IPS-20b (cell line): ENCODE data around the gene KCMF1.
A peak's percentile ranks its signal among the peaks of the same experiment; 100 is the strongest.

Experiments used
- H3K27ac ChIP-seq: one replicate; pipeline ENCODE4 v1.5.1; 2013; ENCODE audit warnings: low read length
- H3K27me3 ChIP-seq: 2 replicates; pipeline ENCODE4 v1.6.1; 2013; ENCODE audit warnings: mild to moderate bottlenecking, low read length, inconsistent platforms; ENCODE audit not compliant: insufficient read depth
- H3K36me3 ChIP-seq: 2 replicates; pipeline ENCODE4 v1.6.1; 2013; ENCODE audit warnings: low read depth, mild to moderate bottlenecking, inconsistent platforms, low read length, moderate library complexity; ENCODE audit not compliant: insufficient read depth
- H3K4me1 ChIP-seq: 2 replicates; pipeline ENCODE4 v1.6.1; 2013; ENCODE audit warnings: mild to moderate bottlenecking, control low read depth, inconsistent platforms, low read length, moderate library complexity; ENCODE audit not compliant: insufficient read depth
- H3K4me3 ChIP-seq: 2 replicates; pipeline ENCODE4 v1.5.1; 2013; ENCODE audit warnings: mild to moderate bottlenecking, low read length, inconsistent platforms
- H3K9ac ChIP-seq: 2 replicates; pipeline ENCODE4 v1.6.1; 2013; ENCODE audit warnings: low read depth, mild to moderate bottlenecking, inconsistent platforms, low read length, moderate library complexity
- H3K9me3 ChIP-seq: 2 replicates; pipeline ENCODE4 v1.6.1; 2013; ENCODE audit warnings: mild to moderate bottlenecking, low read depth, low read length, inconsistent platforms; ENCODE audit not compliant: insufficient read depth

KCMF1 gene

DNA sequence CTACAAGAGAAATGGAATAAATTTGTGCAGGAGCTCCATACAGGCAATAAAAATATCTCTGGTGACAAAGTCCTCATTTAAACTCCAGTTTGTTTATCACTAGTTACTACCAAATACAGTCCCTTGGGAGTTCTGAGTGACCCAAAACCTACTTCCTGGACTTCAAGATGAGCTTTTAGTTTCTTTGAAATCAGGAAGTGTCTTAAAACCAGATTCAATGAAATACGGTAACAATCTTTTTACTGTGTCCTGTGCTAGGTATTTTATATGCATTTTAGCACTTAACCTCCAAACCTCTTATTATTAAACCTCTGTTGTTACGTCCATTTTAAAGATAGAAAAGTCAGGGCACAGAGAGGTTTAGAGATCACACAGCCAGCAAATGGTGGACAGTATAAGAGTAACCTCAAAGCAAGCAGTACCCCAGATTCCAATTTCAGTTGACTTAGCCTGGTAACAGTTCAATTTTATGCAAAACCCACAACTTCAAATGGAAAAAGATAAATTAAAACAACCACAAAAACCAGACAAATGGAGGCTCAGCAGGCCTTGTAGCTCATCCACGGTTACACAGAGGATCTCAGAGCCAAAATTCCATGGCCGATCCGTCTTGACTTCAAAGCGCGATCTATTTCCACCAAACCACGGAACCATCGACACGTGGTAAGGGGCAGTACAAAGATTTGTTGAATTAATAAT lies 1.3 kb upstream of the KCMF1 start:
- H3K4me3 ChIP-seq = peak overlapping the region; percentile 97
- peaks cover 16% of the 10 kb centered on the region; the same call in 1 of the 2 replicates for H3K4me1 ChIP-seq
- H3K27ac ChIP-seq = peak overlapping the region; percentile 82
- no peaks in the 10 kb centered on the region for H3K27me3 ChIP-seq
- H3K9ac ChIP-seq = peak overlapping the region; percentile 97
- H3K36me3 ChIP-seq = peaks cover 32% of the 10 kb centered on the region
- no peaks in the 10 kb centered on the region for H3K9me3 ChIP-seq

DNA sequence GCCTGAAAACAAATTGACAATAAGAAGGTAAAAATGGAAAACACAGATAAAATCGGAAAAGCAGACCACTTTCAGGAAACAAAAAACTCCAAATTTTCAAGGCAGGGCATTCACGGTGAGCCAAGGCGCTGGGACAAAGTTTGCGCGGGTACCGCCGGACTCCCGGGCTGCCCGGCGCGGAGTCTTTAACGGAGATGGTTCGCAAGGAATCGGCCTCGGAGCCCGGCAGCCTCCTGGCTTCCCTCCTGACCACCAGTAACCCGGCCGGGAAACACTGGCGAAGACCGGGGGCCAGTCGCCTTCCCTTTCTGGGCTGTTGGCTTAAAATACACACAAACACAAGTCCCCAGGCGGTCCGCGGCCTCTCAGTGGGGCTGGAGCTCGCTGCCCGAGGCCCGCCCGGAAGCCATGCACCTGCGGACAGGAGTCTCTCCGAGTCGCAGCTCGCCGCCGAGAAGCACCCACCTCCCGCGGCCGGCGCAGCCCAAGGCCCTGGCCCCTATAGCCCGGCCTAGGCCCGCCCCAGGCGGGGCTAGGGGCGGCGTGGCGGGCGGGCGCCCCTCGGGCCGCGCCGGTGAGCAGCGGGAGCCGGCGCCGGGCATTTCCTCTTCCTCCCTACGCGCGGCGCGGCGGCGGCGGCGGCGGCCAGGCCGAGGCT lies 622 bp upstream of the KCMF1 start:
- Histone ChIP-seq H3K9me3 (no peaks in the 10 kb centered on the region), H3K4me3 (peak overlapping the region; percentile 97), H3K36me3 (peaks cover 25% of the 10 kb centered on the region), H3K9ac (peak overlapping the region; percentile 97), H3K4me1 (peaks cover 18% of the 10 kb centered on the region; the same call in 1 of the 2 replicates), H3K27me3 (no peaks in the 10 kb centered on the region), H3K27ac (peak overlapping the region; percentile 82)

DNA sequence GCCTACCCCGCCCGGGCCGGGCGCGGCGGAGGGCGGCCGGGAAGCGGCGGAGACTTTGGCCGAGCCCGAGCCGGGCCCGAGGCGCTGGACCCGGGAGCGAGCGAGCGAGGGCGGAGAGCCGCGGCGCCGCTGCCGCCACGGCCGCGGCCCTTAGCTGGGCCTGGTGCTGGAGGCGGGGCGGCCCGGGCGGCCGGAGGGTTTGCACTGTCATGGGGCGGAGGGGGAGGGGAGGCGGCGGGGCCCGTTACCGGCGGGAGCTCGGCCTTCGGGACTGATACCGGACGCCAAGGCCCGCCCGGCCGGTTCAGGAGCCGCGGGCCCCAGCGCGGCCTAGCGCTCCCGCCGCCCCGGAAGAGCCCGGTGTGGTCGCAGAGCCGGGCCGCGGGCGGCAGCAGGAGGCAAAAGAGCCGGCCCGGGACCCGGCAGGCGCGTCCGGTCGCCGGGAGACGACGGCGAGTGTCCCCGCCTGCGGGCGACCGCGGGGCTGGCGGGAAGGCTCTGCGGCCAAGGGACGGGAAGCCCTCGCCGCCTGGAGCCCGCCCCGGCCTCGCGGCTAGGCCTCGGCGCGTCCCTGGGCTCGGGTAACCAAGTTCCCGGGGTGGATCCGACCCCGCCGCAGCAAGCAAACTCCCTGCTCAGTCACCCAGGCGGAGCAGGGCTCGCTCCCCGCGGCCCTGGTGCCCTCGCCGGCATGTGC lies 697 bp downstream of the KCMF1 start:
- Histone ChIP-seq H3K27me3 (no peaks in the 10 kb centered on the region), H3K36me3 (peaks cover 14% of the 10 kb centered on the region), H3K9me3 (no peaks in the 10 kb centered on the region), H3K27ac (peak overlapping the region; percentile 21), H3K4me3 (peak overlapping the region; percentile 89), H3K4me1 (peaks cover 21% of the 10 kb centered on the region; the same call in 1 of the 2 replicates), H3K9ac (peak overlapping the region; percentile 92)

DNA sequence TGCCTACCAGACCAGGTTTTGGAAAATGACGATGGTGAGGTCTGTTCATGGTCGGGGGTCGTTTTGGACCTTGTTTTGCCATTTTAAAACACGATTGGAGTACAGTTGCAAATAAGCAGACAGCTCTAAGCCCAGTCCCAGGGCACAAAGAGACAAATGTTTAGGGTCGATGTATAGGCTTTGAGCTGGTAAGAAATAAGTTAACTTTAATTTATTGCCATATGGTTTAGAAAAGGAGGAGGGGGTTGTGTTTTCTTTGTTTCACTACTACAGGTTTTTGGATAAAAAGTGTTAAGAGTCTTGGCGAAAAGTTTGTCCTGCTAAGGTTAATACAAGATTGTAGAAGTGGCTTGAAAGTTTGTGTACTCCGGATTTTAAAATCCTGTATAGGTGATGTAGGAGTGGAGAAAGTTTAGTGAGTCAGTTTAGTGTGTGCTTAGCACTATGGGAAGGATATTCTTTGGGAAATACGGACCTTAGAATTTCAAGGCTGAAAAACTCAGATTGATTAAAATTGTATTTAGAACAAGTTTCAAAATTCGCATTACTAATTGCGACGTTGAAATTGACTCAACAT lies 1.3 kb downstream of the KCMF1 start:
- H3K36me3 ChIP-seq = 0 out of 2 replicates have a peak, but pooled peaks cover 9% of the 10 kb centered on the region
- H3K27ac ChIP-seq = peak overlapping the region; percentile 21
- H3K27me3 ChIP-seq = no peaks in the 10 kb centered on the region
- H3K9me3 ChIP-seq = no peaks in the 10 kb centered on the region
- H3K4me1 ChIP-seq = peaks cover 27% of the 10 kb centered on the region; the same call in 1 of the 2 replicates
- H3K4me3 ChIP-seq = peak overlapping the region; percentile 89
- peak overlapping the region; percentile 92 for H3K9ac ChIP-seq

DNA sequence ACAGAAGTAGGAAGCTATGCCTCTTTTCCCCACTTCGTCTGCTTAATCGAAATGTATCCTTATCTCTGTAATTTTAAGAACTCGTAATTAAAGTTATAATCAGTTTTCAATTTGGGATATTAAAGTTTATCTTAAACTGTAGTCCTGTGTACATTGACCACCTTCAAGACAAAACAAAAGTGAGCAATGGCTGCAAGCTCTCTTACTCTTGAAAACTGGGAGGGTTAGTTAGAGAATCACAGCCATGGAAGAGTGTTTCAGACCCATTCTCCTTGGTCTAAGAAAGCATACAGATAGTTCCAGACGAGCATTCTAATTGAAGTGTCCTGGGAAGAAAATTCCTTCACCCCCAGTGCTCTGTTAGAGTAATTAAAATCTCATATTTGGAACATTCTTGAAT lies 2.0 kb downstream of the KCMF1 start:
- Histone ChIP-seq H3K4me1 (peaks cover 31% of the 10 kb centered on the region; the same call in 1 of the 2 replicates), H3K27me3 (no peaks in the 10 kb centered on the region), H3K9me3 (no peaks in the 10 kb centered on the region), H3K4me3 (peak overlapping the region; percentile 89), H3K9ac (peak overlapping the region; percentile 92), H3K27ac (no peak overlapping the region), H3K36me3 (0 out of 2 replicates have a peak, but pooled peaks cover 3% of the 10 kb centered on the region)

DNA sequence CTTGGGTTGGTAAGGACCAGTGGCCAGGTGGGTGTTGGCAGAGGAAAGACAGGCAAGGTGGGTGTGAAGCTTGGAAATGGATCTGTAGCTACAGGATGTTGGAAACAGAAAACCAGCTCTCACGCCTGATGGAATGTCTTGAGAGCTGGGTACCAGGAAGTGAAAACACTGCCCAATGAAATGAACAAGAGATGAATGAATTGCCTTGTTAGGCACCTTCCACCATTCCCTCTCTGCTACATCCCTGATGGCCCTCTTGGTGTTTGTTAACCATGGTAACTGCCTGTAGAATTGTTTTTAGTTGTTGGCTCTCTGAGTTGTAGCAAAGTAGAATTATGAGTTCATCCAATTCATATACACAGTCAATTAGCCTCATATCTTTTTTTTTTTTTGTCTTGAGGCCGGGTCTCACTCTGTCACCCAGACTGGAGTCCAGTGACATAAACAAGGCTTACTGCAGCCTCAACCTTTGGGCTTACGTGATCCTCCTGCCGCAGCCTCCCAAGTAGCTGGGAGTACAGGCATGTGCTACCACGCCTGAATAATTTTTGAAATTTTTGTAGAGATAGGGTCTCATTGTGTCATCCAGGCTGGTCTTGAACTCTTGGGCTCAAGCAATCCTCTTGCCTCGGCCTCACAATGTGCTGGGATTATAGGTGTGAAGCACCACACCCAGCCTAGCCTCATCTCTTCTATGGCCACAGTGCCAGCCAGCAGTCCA lies 9.5 kb downstream of the KCMF1 start:
- no peak overlapping the region for H3K4me3 ChIP-seq
- no peak overlapping the region for H3K9ac ChIP-seq
- no peak overlapping the region for H3K27ac ChIP-seq
- H3K9me3 ChIP-seq = no peaks in the 10 kb centered on the region
- H3K4me1 ChIP-seq = peaks cover 18% of the 10 kb centered on the region
- no peaks in the 10 kb centered on the region for H3K27me3 ChIP-seq
- H3K36me3 ChIP-seq = no peaks in the 10 kb centered on the region

DNA sequence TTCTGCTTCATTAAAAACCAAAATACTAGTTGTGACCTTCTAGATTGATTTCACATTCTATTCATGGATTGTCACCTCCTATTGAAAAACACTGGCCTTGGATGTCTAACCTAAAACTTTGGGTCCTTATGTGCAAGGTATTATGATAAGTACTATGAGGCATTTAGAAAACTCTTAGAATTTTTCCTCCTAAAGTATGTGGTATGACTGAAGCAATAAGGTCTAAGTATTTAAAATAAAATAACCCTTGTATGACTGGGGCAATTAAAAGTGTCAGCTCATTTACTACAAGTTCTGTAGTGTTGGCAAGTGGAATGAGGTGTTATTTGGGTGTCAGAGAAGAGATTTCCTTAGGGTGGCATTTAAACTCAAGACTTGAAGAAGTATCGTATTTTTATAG lies 15.1 kb downstream of the KCMF1 start:
- Histone ChIP-seq H3K27ac (no peak overlapping the region), H3K4me3 (no peak overlapping the region), H3K36me3 (no peaks in the 10 kb centered on the region), H3K9ac (no peak overlapping the region), H3K9me3 (no peaks in the 10 kb centered on the region), H3K27me3 (no peaks in the 10 kb centered on the region), H3K4me1 (peaks cover 11% of the 10 kb centered on the region)

DNA sequence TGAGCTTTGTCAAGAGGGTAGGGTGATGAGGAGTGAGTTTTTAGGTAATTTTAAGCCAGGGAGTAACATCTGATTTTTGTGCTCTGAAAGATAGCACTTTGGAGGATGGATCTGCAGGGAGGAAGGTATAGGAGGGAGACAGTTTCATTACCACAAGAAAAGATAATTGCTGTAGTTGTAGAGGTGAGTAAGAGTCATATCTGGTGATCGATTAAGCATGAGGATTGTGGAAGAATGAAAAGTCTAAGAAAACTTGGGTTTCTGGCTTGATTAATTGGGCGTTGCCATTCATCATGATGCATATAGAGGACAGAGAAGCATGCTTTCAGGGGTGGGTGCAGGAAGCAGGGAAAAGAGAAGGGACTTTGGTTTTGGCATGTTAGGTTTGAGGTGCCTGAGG lies 18.5 kb downstream of the KCMF1 start:
- Histone ChIP-seq H3K9me3 (no peaks in the 10 kb centered on the region), H3K27ac (no peak overlapping the region)

DNA sequence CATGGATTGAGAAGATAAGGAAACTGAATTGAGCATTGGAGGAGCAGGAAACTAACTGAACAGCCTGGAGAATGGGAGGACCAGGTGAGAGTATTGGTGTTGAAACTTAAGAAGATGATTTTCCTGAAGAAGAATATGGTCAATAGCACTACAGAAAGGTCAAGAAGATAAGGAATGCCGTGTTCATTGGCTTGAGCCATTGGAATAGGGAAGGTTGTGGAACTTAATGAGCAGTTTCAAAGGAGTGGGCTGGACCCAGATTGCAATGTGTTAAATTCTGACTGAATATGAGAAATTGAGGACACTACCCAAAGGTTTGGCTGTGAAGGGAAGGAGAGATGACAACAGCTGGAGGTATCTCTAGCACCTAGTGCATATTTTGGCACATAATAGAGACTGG lies 19.0 kb downstream of the KCMF1 start:
- Histone ChIP-seq H3K36me3 (peaks cover 7% of the 10 kb centered on the region; the same call in 1 of the 2 replicates), H3K27me3 (no peaks in the 10 kb centered on the region), H3K9me3 (no peaks in the 10 kb centered on the region), H3K27ac (no peak overlapping the region), H3K9ac (no peak overlapping the region), H3K4me3 (no peak overlapping the region), H3K4me1 (peaks cover 8% of the 10 kb centered on the region)

More for the DNA sequence above, 18.5 kb downstream of the KCMF1 start:
- Histone ChIP-seq H3K4me3 (no peak overlapping the region), H3K4me1 (peaks cover 11% of the 10 kb centered on the region), H3K9ac (no peak overlapping the region), H3K36me3 (peaks cover 7% of the 10 kb centered on the region; the same call in 1 of the 2 replicates), H3K27me3 (no peaks in the 10 kb centered on the region)

DNA sequence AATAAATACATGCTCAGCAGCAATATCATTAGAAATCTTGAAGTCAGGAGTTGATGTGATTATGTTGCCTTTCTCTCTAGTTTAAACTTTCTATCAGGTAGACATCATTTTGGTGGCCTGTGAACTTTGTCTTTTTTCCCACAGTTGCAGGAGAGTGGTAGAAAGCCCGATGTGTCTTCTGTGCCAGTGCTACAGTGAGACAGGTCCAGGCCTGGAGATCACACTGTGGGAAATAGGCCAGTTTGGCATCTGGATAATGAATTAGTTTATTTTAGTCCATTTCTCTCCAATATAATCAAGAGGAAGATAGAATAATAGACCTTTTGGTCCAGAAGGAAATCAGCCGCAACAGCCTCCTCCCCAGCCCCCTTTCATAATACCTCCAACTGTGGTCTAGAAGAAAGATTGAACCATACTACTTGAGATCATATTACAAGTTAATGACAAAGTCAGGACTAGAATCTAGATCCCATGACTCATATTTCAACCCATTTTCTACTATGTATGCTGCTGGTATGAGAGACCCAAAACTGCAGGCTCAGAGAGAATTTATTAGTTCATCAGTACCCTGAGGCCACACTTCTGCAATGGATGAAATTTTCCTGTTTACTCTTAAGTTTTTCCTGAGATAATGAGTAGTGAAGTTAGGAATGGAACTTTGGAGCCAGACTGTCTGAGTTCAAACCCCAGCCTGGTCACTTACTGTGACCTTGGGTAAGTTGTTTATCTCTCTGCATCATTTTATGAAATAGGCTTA lies 20.6 kb downstream of the KCMF1 start:
- H3K4me1 ChIP-seq = peaks cover 6% of the 10 kb centered on the region; the same call in 1 of the 2 replicates
- no peak overlapping the region for H3K9ac ChIP-seq
- no peak overlapping the region for H3K4me3 ChIP-seq
- no peak overlapping the region for H3K27ac ChIP-seq
- H3K9me3 ChIP-seq = no peaks in the 10 kb centered on the region
- H3K27me3 ChIP-seq = no peaks in the 10 kb centered on the region
- peaks cover 7% of the 10 kb centered on the region; the same call in 1 of the 2 replicates for H3K36me3 ChIP-seq
